LNCAP (cell line): Measurements from ENCODE around the gene CALCB.
A peak's percentile ranks its signal among the peaks of the same experiment; 100 is the strongest.

ENCODE experiments used
- CTCF ChIP-seq: fragments of 450-650 bp; IDR thresholded peaks from 2 replicates; pipeline ENCODE4 v1.5.1; 2017; ENCODE audit warnings: mild to moderate bottlenecking

Gene CALCB

GRCh38 chr11:15093432-15093831, 20.0 kb downstream of the CALCB start:
- no peak for TF ChIP-seq CTCF

GRCh38 chr11:15095736-15096228, 22.4 kb downstream of the CALCB start:
- TF ChIP-seq CTCF: no peak

GRCh38 chr11:15097411-15097810, 24.0 kb downstream of the CALCB start:
- TF ChIP-seq CTCF: no peak

GRCh38 chr11:15099267-15099666, 25.9 kb downstream of the CALCB start:
- no peak for TF ChIP-seq CTCF

GRCh38 chr11:15101072-15101709, 27.8 kb downstream of the CALCB start:
- TF ChIP-seq CTCF: peak; percentile 89

GRCh38 chr11:15104166-15104565, 30.8 kb downstream of the CALCB start:
- no peak for TF ChIP-seq CTCF

GRCh38 chr11:15106201-15106965, 33.0 kb downstream of the CALCB start:
- TF ChIP-seq CTCF: no peak
